Transverse colon (tissue), 4 donors: ENCODE measurements around the gene SLAMF9. TPM values are rescaled to one million over a fixed set of nuclear protein-coding genes. Genes with fewer than 3 reads are reported as not detected.

Experiments used
- DNase-seq: peaks from one replicate; pipeline ENCODE4 v3.0.0-alpha.2; 2019
- H3K27ac ChIP-seq, 4 donors: fragments of 200-600 bp; sonication (generic); 2 replicates each; pipeline ENCODE4 v1.5.1; 2016 to 2018; ENCODE audit warnings: inconsistent platforms in 4 of 4
- H3K27me3 ChIP-seq: fragments of 200-600 bp; sonication (generic); 2 replicates; pipeline ENCODE4 v1.5.1; 2017; ENCODE audit warnings: inconsistent platforms
- H3K36me3 ChIP-seq, 4 donors: fragments of 200-600 bp; sonication (generic); 2 replicates each; pipeline ENCODE4 v1.5.1; 2017 to 2019; ENCODE audit warnings: inconsistent platforms in 4 of 4
- H3K4me1 ChIP-seq, 4 donors: fragments of 200-600 bp; sonication (generic); 2 replicates each; pipeline ENCODE4 v1.5.1; 2017 to 2020; ENCODE audit warnings: inconsistent platforms in 4 of 4
- H3K4me3 ChIP-seq, 4 donors: fragments of 200-600 bp; sonication (generic); 1 replicate in 1 of 4; 2 replicates in 3 of 4; pipeline versions ENCODE4 v1.5.1 to v1.6.1; 2017 to 2019; ENCODE audit warnings: inconsistent platforms in 4 of 4
- H3K9me3 ChIP-seq, 2 donors: fragments of 200-600 bp; sonication (generic); 2 replicates each; pipeline ENCODE4 v1.5.1; 2017 to 2019; ENCODE audit warnings: inconsistent platforms in 2 of 2
- CTCF ChIP-seq, 5 experiments: fragments of 200-600 bp in 3 of 5; fragments of 450-650 bp in 2 of 5; sonication (generic) in 3 of 5; IDR thresholded peaks; 1 replicate in 2 of 5; 2 replicates in 3 of 5; pipeline ENCODE4 v1.5.1; 2016 to 2017; ENCODE audit warnings: antibody characterized with exemption in 5 of 5, inconsistent platforms in 3 of 5, mild to moderate bottlenecking in 2 of 5, moderate library complexity in 1 of 5
- EP300 ChIP-seq: sonication (generic); formaldehyde crosslinking; IDR thresholded peaks from one replicate; pipeline ENCODE4 v1.6.1; 2017; ENCODE audit warnings: antibody characterized with exemption, low read depth
- POLR2A ChIP-seq: fragments of 450-650 bp; IDR thresholded peaks from one replicate; pipeline ENCODE4 v1.6.1; 2016; ENCODE audit warnings: antibody characterized with exemption, mild to moderate bottlenecking, moderate library complexity
- POLR2AphosphoS5 ChIP-seq, 3 donors: sonication (generic); formaldehyde crosslinking; IDR thresholded peaks; one replicate each; pipeline ENCODE4 v1.6.1; 2016; ENCODE audit warnings: antibody characterized with exemption in 3 of 3
- WGBS, 2 donors: methylation state at CpG; one replicate each; pipeline ENCODE4 v1.1.5; 2018; ENCODE audit warnings: low coverage in 1 of 2; 5-methylcytosine and 5-hydroxymethylcytosine counted together
- in situ Hi-C, 4 donors: fragments of 200-750 bp; cut with MboI; loops; one replicate each; pipeline versions ENCODE4 v1.15.0 to v1.15.1; 2017; ENCODE audit warnings: low sequenced_read_pairs in 3 of 4, low pct_ligation_motif_present in 1 of 4, low pct_unique_long_range_greater_than_20kb in 1 of 4
- intact Hi-C: fragments of 100-400 bp; cut with DNase I; formaldehyde crosslinking; loops from one replicate; pipeline ENCODE4 v1.15.1; 2023; ENCODE audit warnings: low total_unique reads
- total RNA-seq, 4 donors: library from RNA; depleted of rRNA; stranded (reverse); fragments of >200 nt; gene quantifications; one replicate each; pipeline ENCODE4 v1.1.0, GENCODE V29; 2016

Gene SLAMF9
- total RNA-seq, 4 donors from 2014 or later = 0.64 TPM; not detected in 3

GRCh38 chr1:159990005-159990404 is 36.0 kb upstream of the SLAMF9 start:
- Histone ChIP-seq H3K4me3 (no peak overlapping the region), H3K27ac (no peak overlapping the region), H3K36me3 (no peaks in the 10 kb centered on the region), H3K27me3 (no peaks in the 10 kb centered on the region), H3K4me1 (peaks cover 0 to 10% (median 2%) of the 10 kb centered on the region in 4 donors), H3K9me3 (no peaks in the 10 kb centered on the region)
- intact Hi-C loops = no loop called here
- TF ChIP-seq EP300 = no peak
- no peak for TF ChIP-seq POLR2AphosphoS5 (IDR thresholded peaks at IDR 0.05)
- TF ChIP-seq POLR2A = no peak
- no peak for TF ChIP-seq CTCF (IDR thresholded peaks at IDR 0.05)
- no peak for DNase-seq
- in situ Hi-C loops = no loop called here
- 74 to 88% methylated on average over 4 to 5 of the region's 5 CpGs for WGBS, 2 donors

GRCh38 chr1:159989581-159989980 is 35.5 kb upstream of the SLAMF9 start:
- intact Hi-C loops = no loop called here
- H3K4me1 ChIP-seq = peaks cover 0 to 10% (median 2%) of the 10 kb centered on the region in 4 donors
- H3K27ac ChIP-seq = no peak overlapping the region
- TF ChIP-seq CTCF (IDR thresholded peaks at IDR 0.05) (no peak), EP300 (no peak), POLR2A (no peak), POLR2AphosphoS5 (IDR thresholded peaks at IDR 0.05) (no peak)
- 71 to 80% methylated on average over 1 to 3 of the region's 3 CpGs for WGBS, 2 donors
- H3K36me3 ChIP-seq = no peaks in the 10 kb centered on the region
- no peaks in the 10 kb centered on the region for H3K9me3 ChIP-seq
- in situ Hi-C loops = no loop called here
- no peak overlapping the region for H3K4me3 ChIP-seq
- no peaks in the 10 kb centered on the region for H3K27me3 ChIP-seq
- DNase-seq = no peak

GRCh38 chr1:159988006-159988405 is 34.0 kb upstream of the SLAMF9 start:
- DNase-seq = no peak
- no peaks in the 10 kb centered on the region for H3K27me3 ChIP-seq
- no peaks in the 10 kb centered on the region for H3K36me3 ChIP-seq
- H3K4me1 ChIP-seq = peaks cover 0 to 10% (median 2%) of the 10 kb centered on the region in 4 donors
- TF ChIP-seq CTCF (IDR thresholded peaks at IDR 0.05) (no peak), POLR2A (no peak), POLR2AphosphoS5 (IDR thresholded peaks at IDR 0.05) (no peak), EP300 (no peak)
- H3K27ac ChIP-seq = no peak overlapping the region
- no peak overlapping the region for H3K4me3 ChIP-seq
- WGBS, 2 donors = 68% methylated on average over 1 of the region's 1 CpG; no CpG with 5 or more reads in 1 of the 2 donors
- H3K9me3 ChIP-seq = no peaks in the 10 kb centered on the region
- in situ Hi-C loops = no loop called here
- intact Hi-C loops = no loop called here

- Histone ChIP-seq H3K9me3 (no peaks in the 10 kb centered on the region), H3K36me3 (no peaks in the 10 kb centered on the region), H3K27me3 (no peaks in the 10 kb centered on the region), H3K27ac (no peak overlapping the region), H3K4me1 (peaks cover 0 to 10% (median 2%) of the 10 kb centered on the region in 4 donors), H3K4me3 (no peak overlapping the region)
- WGBS, 2 donors = 76 to 100% methylated on average over 1 to 4 of the region's 4 CpGs
- intact Hi-C loops = no loop called here
- no peak for DNase-seq
- in situ Hi-C loops = no loop called here
- no peak for TF ChIP-seq POLR2A
- TF ChIP-seq POLR2AphosphoS5 (IDR thresholded peaks at IDR 0.05) = no peak
- TF ChIP-seq CTCF (IDR thresholded peaks at IDR 0.05) = no peak
- TF ChIP-seq EP300 = no peak
Measured at GRCh38 chr1:159987186-159987585, 33.1 kb upstream of the SLAMF9 start.
